IMR-90 (cell line): ENCODE measurements around the gene DOC2B. TPM values are rescaled to one million over a fixed set of nuclear protein-coding genes. Genes with fewer than 3 reads are reported as not detected.
"Not testable (repeated sequence)": the region's sequence is repeated elsewhere in the genome, so short reads cannot be mapped to it uniquely, and the experiment has no call there.

Source experiments
- ATAC-seq: fragments of 200-7000 bp; cut with Tn5 transposase; 2 replicates; pipeline ENCODE4 v1.9.1; 2020; ENCODE audit warnings: low read depth, mild to moderate bottlenecking, moderate library complexity
- BruUV-seq: library from RNA; stranded (reverse); fragments of 400-500 nt; replicated peaks from 2 replicates; lab custom pipeline; 2021; lab: Mats Ljungman, UMichigan
- CTCF ChIA-PET: fragments of 300-600 bp; formaldehyde crosslinking; extraction: SDS; loops from one replicate; lab custom pipeline; 2021; ENCODE audit warnings: antibody characterized with exemption; lab: Yijun Ruan, JAX
- POLR2A ChIA-PET: fragments of 300-600 bp; sonication (Branson Sonifier 250); formaldehyde crosslinking; loops from one replicate; lab custom pipeline; 2022; ENCODE audit warnings: antibody characterized with exemption; ENCODE audit not compliant: unreplicated experiment; lab: Charles Lee
- DNase-seq: peaks from one replicate; pipeline ENCODE4 v3.0.0; 2013
- H2AFZ ChIP-seq: replicated peaks from 2 replicates; pipeline ENCODE3; 2013; ENCODE audit warnings: low read length, mild to moderate bottlenecking; ENCODE audit not compliant: poor library complexity
- H2AK5ac ChIP-seq: 2 replicates; pipeline ENCODE4 v1.6.1; 2013; ENCODE audit warnings: low read depth, low read length, inconsistent platforms
- H2AK9ac ChIP-seq: replicated peaks from 2 replicates; pipeline ENCODE3; 2013; ENCODE audit warnings: mild to moderate bottlenecking, low read depth, low read length, moderate library complexity; ENCODE audit not compliant: poor library complexity
- H2BK120ac ChIP-seq: 2 replicates; pipeline ENCODE4 v1.6.1; 2013; ENCODE audit warnings: low read depth, low read length, inconsistent platforms
- H2BK15ac ChIP-seq: 3 replicates; pipeline ENCODE4 v1.6.1; 2013; ENCODE audit warnings: low read depth, low read length, inconsistent platforms
- H2BK20ac ChIP-seq: 2 replicates; pipeline ENCODE4 v1.6.1; 2013; ENCODE audit warnings: low read depth, mild to moderate bottlenecking, inconsistent platforms, low read length, moderate library complexity
- H2BK5ac ChIP-seq: 2 replicates; pipeline ENCODE4 v1.6.1; 2013; ENCODE audit warnings: mild to moderate bottlenecking, low read depth, low read length, inconsistent platforms; ENCODE audit not compliant: poor library complexity, severe bottlenecking
- H3K14ac ChIP-seq: replicated peaks from 2 replicates; pipeline ENCODE4 v1.6.1; 2013; ENCODE audit warnings: low read depth, low read length, inconsistent platforms
- H3K18ac ChIP-seq: 2 replicates; pipeline ENCODE4 v1.6.1; 2013; ENCODE audit warnings: low read depth, low read length, control low read depth
- H3K23ac ChIP-seq: 2 replicates; pipeline ENCODE4 v1.6.1; 2013; ENCODE audit warnings: low read depth, low read length, inconsistent platforms
- H3K27ac ChIP-seq: 2 replicates; pipeline ENCODE4 v1.5.1; 2013; ENCODE audit warnings: mild to moderate bottlenecking, control low read depth, low read length; ENCODE audit not compliant: insufficient read depth
- H3K27me3 ChIP-seq: 2 replicates; pipeline ENCODE4 v1.6.1; 2013; ENCODE audit warnings: low read length; ENCODE audit not compliant: control insufficient read depth, insufficient read depth
- H3K36me3 ChIP-seq: 2 replicates; pipeline ENCODE4 v1.6.1; 2013; ENCODE audit warnings: low read length, mixed read lengths; ENCODE audit not compliant: control insufficient read depth, insufficient read depth
- H3K4ac ChIP-seq: 2 replicates; pipeline ENCODE4 v1.6.1; 2013; ENCODE audit warnings: low read depth, low read length, inconsistent platforms
- H3K4me1 ChIP-seq: 2 replicates; pipeline ENCODE4 v1.6.1; 2013; ENCODE audit warnings: low read length, mixed read lengths; ENCODE audit not compliant: control insufficient read depth, insufficient read depth
- H3K4me2 ChIP-seq: 2 replicates; pipeline ENCODE4 v1.6.1; 2013; ENCODE audit warnings: low read depth, mild to moderate bottlenecking, control low read depth, low read length, moderate library complexity
- H3K4me3 ChIP-seq: 2 replicates; pipeline ENCODE4 v1.5.1; 2013; ENCODE audit warnings: low read depth, mild to moderate bottlenecking, control low read depth, low read length, moderate library complexity; ENCODE audit not compliant: insufficient read depth
- H3K56ac ChIP-seq: 2 replicates; pipeline ENCODE4 v1.6.1; 2013; ENCODE audit warnings: low read length, inconsistent platforms; ENCODE audit not compliant: insufficient read depth; ENCODE audit errors: extremely low read depth
- H3K79me1 ChIP-seq, 2 experiments: 2 replicates each; pipeline ENCODE4 v1.6.1; 2013; ENCODE audit warnings: low read length in 2 of 2, inconsistent platforms in 1 of 2, low read depth in 1 of 2
- H3K9ac ChIP-seq: 2 replicates; pipeline ENCODE4 v1.6.1; 2013; ENCODE audit warnings: low read depth, low read length, control low read depth
- H3K9me1 ChIP-seq: 2 replicates; pipeline ENCODE4 v1.6.1; 2013; ENCODE audit warnings: low read length, inconsistent platforms; ENCODE audit not compliant: insufficient read depth
- H3K9me3 ChIP-seq: 2 replicates; pipeline ENCODE4 v1.6.1; 2013; ENCODE audit warnings: low read length; ENCODE audit not compliant: control insufficient read depth, insufficient read depth
- H4K20me1 ChIP-seq: 2 replicates; pipeline ENCODE4 v1.6.1; 2013; ENCODE audit warnings: low read length, inconsistent platforms; ENCODE audit not compliant: insufficient read depth
- H4K5ac ChIP-seq: 2 replicates; pipeline ENCODE4 v1.6.1; 2013; ENCODE audit warnings: mild to moderate bottlenecking, low read depth, low read length, control low read depth
- H4K8ac ChIP-seq, 2 experiments: 2 replicates each; pipeline ENCODE4 v1.6.1; 2013; ENCODE audit warnings: low read depth in 2 of 2, low read length in 2 of 2, control low read depth in 1 of 2, inconsistent platforms in 1 of 2
- H4K91ac ChIP-seq: 2 replicates; pipeline ENCODE4 v1.6.1; 2013; ENCODE audit warnings: low read depth, low read length, inconsistent platforms; ENCODE audit not compliant: insufficient read depth
- WGBS, 2 experiments: methylation state at CpG; one replicate each; pipeline versions ENCODE4 v1.1.5 to v1.1.7; 2013; ENCODE audit warnings: missing lambda C conversion rate in 2 of 2; ENCODE audit not compliant: insufficient read length in 1 of 2; ENCODE audit errors: extremely low coverage in 2 of 2; 5-methylcytosine and 5-hydroxymethylcytosine counted together
- dilution Hi-C: fragments of 300-500 bp; cut with HindIII; formaldehyde crosslinking; loops from one replicate; pipeline ENCODE4 v1.14.3; 2018; ENCODE audit warnings: low sequenced_read_pairs; ENCODE audit not compliant: unreplicated experiment
- in situ Hi-C: fragments of 300-500 bp; cut with MboI; formaldehyde crosslinking; loops from 3 replicates; pipeline ENCODE4 v1.14.3; 2019; ENCODE audit warnings: low sequenced_read_pairs, inconsistent platforms, mixed read lengths
- intact Hi-C: fragments of 100-400 bp; cut with micrococcal nuclease; formaldehyde crosslinking; loops from 2 replicates; pipeline ENCODE4 v1.10.0; 2022
- polyA plus RNA-seq, 3 experiments: library from polyadenylated mRNA; depleted of rRNA; stranded (reverse); fragments of >200 nt; gene quantifications; 2 replicates each; pipeline ENCODE4 v1.2.3, GENCODE V29; 2012; ENCODE audit warnings: low replicate concordance in 1 of 3
- total RNA-seq: library from RNA; depleted of rRNA; stranded (reverse); fragments of >200 nt; gene quantifications from 2 replicates; pipeline ENCODE4 v1.2.3, GENCODE V29; 2012

Gene DOC2B
- total and polyA plus RNA-seq, 2 of the 4 experiments (the other 2 are of a cell fraction): not detected

DNA sequence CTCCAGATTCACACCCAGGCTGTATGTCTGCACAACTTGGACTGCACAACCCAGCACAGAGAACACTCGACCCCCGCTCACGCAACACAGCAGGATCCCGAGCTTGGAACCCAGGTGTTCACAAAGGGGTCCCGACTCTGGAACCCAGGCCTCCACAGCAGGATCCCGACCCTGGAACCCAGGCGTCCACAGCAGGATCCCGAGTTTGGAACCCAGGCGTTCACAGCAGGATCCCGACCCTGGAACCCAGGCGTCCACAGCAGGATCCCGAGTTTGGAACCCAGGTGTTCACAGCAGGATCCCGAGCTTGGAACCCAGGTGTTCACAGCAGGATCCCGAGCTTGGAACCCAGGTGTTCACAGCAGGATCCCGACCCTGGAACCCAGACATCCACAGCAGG is 16.8 kb upstream of the DOC2B start:
- H2BK120ac ChIP-seq, H3K27ac ChIP-seq, H4K20me1 ChIP-seq, H2BK15ac ChIP-seq, dilution Hi-C loops, H3K14ac ChIP-seq, ATAC-seq, H2AK9ac ChIP-seq, H4K91ac ChIP-seq, H3K4ac ChIP-seq, H3K23ac ChIP-seq, H3K4me2 ChIP-seq, POLR2A ChIA-PET, H3K4me1 ChIP-seq, H3K36me3 ChIP-seq, H2AFZ ChIP-seq, H3K18ac ChIP-seq, intact Hi-C loops, H2AK5ac ChIP-seq, H3K9ac ChIP-seq, H2BK5ac ChIP-seq, H3K9me1 ChIP-seq, H4K5ac ChIP-seq, H4K8ac ChIP-seq, DNase-seq, H3K79me1 ChIP-seq, H3K56ac ChIP-seq, H2BK20ac ChIP-seq, H3K9me3 ChIP-seq, H3K4me3 ChIP-seq, BruUV-seq: not testable (repeated sequence)
- 92% methylated on average over 14 of the region's 15 CpGs; no CpG with 5 or more reads in 1 of the 2 experiments for WGBS, 2 experiments
- H3K27me3 ChIP-seq: peaks cover 36% of the 10 kb centered on the region
- CTCF ChIA-PET: interaction anchor here (0.6 kb wide), 1 partner anchor 304 kb away, joined by 5 read pairs; no protein-coding TSS in a partner anchor
- in situ Hi-C loops: loop anchor here (5.0 kb wide), 1 partner anchor 79 kb away; no protein-coding TSS in a partner anchor
